OCI-LY1 (cell line): ENCODE results near the gene MS4A10.

ENCODE experiments used
- EZH2 ChIP-seq: fragments of 200-600 bp; sonication (generic), shearing (Covaris generic); IDR thresholded peaks from 2 replicates; pipeline ENCODE4 v1.8.0; 2017; ENCODE audit warnings: borderline replicate concordance, mixed run types, mild to moderate bottlenecking, antibody characterized with exemption, low read length, moderate library complexity, mixed read lengths
- TF ChIP-seq, protein P1 (sequence below): fragments of 200-600 bp; sonication (generic), shearing (Covaris generic); IDR thresholded peaks from 2 replicates; pipeline ENCODE4 v1.5.1; 2017; ENCODE audit warnings: mild to moderate bottlenecking, antibody characterized with exemption, low read length, moderate library complexity, mixed read lengths

DNA sequence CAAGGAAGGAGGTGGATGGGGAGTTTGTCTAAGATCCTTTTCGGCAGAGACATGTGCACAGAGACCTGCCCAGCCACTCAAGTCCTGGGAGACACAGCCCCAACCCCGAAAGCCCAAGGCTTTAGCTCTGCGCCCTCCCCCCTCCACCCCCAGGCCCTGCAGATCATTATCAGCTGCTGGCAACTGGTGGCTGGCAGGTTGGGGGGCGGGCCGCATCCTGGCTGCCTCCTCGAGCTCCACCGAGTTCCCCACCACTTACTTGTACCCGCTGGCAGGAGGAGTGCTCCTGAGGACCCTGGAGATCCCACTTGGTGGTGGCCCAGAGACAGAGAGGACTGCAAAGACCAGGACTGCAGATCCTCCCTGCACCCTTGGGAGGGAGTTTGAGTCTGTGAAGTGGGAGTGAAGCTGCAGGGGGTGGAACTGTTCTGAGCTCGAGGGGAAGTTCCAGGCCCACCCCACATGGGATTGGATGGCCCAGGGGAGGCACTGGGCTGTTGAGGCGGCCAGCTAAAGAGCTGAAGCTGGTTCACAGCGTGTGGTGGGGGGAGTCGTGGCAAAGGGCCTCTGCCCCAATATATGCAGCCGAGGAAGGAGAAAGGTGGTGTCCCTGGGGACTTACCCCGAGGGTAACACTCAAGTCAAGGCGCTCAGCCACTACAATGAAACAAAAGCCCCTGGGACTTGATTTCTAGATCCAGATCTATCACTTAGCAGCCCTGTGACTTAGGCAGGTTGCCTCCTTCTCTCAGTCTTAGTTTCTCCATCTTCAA lies 36.9 kb downstream of the MS4A10 start:
- TF ChIP-seq, protein P1, sequence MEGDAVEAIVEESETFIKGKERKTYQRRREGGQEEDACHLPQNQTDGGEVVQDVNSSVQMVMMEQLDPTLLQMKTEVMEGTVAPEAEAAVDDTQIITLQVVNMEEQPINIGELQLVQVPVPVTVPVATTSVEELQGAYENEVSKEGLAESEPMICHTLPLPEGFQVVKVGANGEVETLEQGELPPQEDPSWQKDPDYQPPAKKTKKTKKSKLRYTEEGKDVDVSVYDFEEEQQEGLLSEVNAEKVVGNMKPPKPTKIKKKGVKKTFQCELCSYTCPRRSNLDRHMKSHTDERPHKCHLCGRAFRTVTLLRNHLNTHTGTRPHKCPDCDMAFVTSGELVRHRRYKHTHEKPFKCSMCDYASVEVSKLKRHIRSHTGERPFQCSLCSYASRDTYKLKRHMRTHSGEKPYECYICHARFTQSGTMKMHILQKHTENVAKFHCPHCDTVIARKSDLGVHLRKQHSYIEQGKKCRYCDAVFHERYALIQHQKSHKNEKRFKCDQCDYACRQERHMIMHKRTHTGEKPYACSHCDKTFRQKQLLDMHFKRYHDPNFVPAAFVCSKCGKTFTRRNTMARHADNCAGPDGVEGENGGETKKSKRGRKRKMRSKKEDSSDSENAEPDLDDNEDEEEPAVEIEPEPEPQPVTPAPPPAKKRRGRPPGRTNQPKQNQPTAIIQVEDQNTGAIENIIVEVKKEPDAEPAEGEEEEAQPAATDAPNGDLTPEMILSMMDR = no peak
- TF ChIP-seq EZH2 = no peak
